ENCODE data around the gene MRPL20.
A peak's percentile ranks its signal among the peaks of the same experiment; 100 is the strongest.
"Not testable (repeated sequence)": the region's sequence is repeated elsewhere in the genome, so short reads cannot be mapped to it uniquely, and the experiment has no call there.

Gene MRPL20

GRCh38 chr1:1406821-1407635 is at the start of gene MRPL20:
MRPL20 (minus strand) TSS chr1:1407293; CDS start chr1:1407217, 76 bp downstream.
- peak; percentile 95 for DNase-seq
- TF ChIP-seq GATA1 (IDR thresholded peaks at IDR 0.05; ENCODE audit: low read depth, low read length), result no peak
- TF ChIP-seq POLR2A (IDR thresholded peaks at IDR 0.05; ENCODE audit: low read length), result peak; percentile 92

GRCh38 chr1:1456683-1457255 is 49.7 kb upstream of the MRPL20 start:
- DNase-seq, result not testable (repeated sequence)

GRCh38 chr1:1455934-1456333 is 48.8 kb upstream of the MRPL20 start:
- DNase-seq, result not testable (repeated sequence)

DNA sequence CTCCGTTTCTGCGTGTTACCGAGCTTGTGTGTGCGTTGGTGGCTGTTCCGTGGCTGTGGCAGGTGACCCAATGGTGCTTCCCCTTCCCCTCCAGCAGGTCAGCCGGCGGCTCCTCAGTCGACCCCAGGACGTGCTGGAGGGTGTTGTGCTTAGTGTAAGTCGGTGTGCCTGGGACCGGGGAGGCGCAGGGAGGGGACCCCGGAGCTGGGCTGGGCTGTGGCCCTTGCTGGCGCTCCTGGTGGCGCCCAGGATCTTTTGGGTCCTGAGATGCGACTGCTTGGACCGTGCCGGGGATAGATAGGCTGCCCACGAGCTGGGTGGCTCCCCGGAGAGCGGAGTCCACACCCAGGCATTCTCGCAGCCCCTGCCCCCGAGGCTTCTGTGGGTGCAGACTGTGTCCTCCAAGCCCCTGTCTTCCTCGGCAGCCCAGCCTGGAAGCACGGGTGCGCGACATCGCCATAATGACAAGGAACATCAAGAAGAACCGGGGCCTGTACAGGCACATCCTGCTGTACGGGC is 48.3 kb upstream of the MRPL20 start:
- TF ChIP-seq GATA1 (IDR thresholded peaks at IDR 0.05; ENCODE audit: low read depth, low read length) (no peak), POLR2A (IDR thresholded peaks at IDR 0.05; ENCODE audit: low read length) (no peak)
- DNase-seq, result no peak

- DNase-seq, result not testable (repeated sequence)
These were observed 47.4 kb upstream of the MRPL20 start for GRCh38 chr1:1454286-1455056.

- TF ChIP-seq POLR2A (IDR thresholded peaks at IDR 0.05; ENCODE audit: low read length), result no peak
- no peak for TF ChIP-seq GATA1 (IDR thresholded peaks at IDR 0.05; ENCODE audit: low read depth, low read length)
- no peak for DNase-seq
These were observed 45.8 kb upstream of the MRPL20 start for GRCh38 chr1:1452882-1453281.

DNA sequence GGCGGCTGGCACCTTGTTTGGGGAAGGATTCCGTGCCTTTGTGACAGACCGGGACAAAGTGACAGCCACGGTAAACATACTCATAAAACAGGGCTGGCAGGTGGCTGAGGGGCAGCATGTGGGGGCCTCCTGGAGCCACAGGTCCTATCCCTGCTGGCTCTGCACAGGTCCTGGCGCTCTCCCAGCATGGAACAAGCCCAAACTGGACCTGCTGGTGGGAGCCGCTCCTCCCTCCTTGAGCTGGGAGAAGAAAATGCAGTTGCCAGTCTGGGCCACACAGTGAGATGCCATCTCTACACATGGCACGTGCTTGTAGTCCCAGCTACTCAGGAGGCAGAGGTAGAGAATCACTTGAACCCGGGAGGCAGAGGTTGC is 45.3 kb upstream of the MRPL20 start:
- DNase-seq, result not testable (repeated sequence)

DNA sequence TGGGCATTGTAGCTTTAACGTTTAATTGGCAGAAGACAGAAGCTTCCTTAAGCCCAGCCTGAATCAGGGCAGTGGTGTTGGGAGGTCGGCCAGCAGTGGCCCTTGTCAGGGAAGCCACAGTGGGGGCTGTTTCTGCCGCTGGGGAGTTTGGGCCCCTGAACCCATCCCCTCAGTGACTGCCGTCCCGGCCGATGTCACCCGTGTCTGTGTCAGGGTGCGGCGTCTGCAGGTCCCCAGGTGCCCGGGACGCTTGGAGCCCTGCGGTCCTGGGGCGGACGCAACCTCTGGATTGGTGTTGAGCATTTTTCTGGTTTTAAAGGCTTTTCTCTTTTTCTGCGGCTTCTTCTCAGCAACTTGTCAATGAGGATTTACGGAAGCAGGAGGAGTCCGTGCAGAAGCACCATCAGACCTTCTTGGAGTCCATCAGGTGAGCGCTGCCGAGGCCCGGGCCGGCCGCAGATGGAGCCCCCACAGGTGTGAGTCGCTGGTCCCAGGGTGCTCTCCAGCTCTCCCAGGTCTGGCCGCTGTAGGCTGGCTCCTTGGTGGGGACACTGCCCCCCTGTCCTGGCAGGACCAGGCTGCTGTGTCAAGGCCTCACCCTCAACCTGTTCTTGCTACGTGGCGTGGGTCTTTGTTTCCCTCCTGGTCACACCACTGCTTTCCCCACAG is 44.7 kb upstream of the MRPL20 start:
- TF ChIP-seq GATA1 (IDR thresholded peaks at IDR 0.05; ENCODE audit: low read depth, low read length) (no peak), POLR2A (IDR thresholded peaks at IDR 0.05; ENCODE audit: low read length) (no peak)

GRCh38 chr1:1450616-1451015 is 43.5 kb upstream of the MRPL20 start:
- DNase-seq, result not testable (repeated sequence)

More for the DNA sequence above, 44.7 kb upstream of the MRPL20 start:
- DNase-seq, result no peak

GRCh38 chr1:1449099-1449739 is 42.1 kb upstream of the MRPL20 start, which contains the start of gene ATAD3C:
ATAD3C (plus strand) TSS chr1:1449689; CDS start chr1:1450684, 995 bp downstream.
- TF ChIP-seq POLR2A (IDR thresholded peaks at IDR 0.05; ENCODE audit: low read length), result no peak
- TF ChIP-seq GATA1 (IDR thresholded peaks at IDR 0.05; ENCODE audit: low read depth, low read length), result no peak
- no peak for DNase-seq

- not testable (repeated sequence) for DNase-seq
These were observed 39.5 kb upstream of the MRPL20 start for GRCh38 chr1:1446631-1447030.

- no peak for DNase-seq
- TF ChIP-seq POLR2A (IDR thresholded peaks at IDR 0.05; ENCODE audit: low read length), result no peak
- no peak for TF ChIP-seq GATA1 (IDR thresholded peaks at IDR 0.05; ENCODE audit: low read depth, low read length)
These were observed 35.1 kb upstream of the MRPL20 start for GRCh38 chr1:1442069-1442770.

- peak; percentile 51 to 68 for DNase-seq
- TF ChIP-seq POLR2A (IDR thresholded peaks at IDR 0.05; ENCODE audit: low read length) (no peak), GATA1 (IDR thresholded peaks at IDR 0.05; ENCODE audit: low read depth, low read length) (no peak)
These were observed 34.2 kb upstream of the MRPL20 start for GRCh38 chr1:1441002-1441888.

Measured in erythroblast (primary cell).